Stimulated activated CD8-positive, alpha-beta memory T cell treated with anti-CD3 and anti-CD28 coated beads, Interleukin-7, amount 100 ng/mL, for 24 hours (primary cell): ENCODE measurements around the gene NGRN.
A peak's percentile ranks its signal among the peaks of the same experiment; 100 is the strongest.
"Not testable (repeated sequence)": the region's sequence is repeated elsewhere in the genome, so short reads cannot be mapped to it uniquely, and the experiment has no call there.

Source experiments
- DNase-seq: peaks from one replicate; pipeline ENCODE4 v3.0.0-alpha.2; 2020; ENCODE audit warnings: low read depth

The NGRN gene

GRCh38 chr15:90286678-90287077, 21.2 kb downstream of the NGRN start:
- DNase-seq, result no peak

GRCh38 chr15:90287101-90287500, 21.6 kb downstream of the NGRN start:
- DNase-seq, result no peak

- DNase-seq, result no peak
These were observed 22.5 kb downstream of the NGRN start for GRCh38 chr15:90287946-90288345.

- DNase-seq, result no peak
These were observed 26.3 kb downstream of the NGRN start for GRCh38 chr15:90291679-90292356.

GRCh38 chr15:90293040-90293810, 27.8 kb downstream of the NGRN start:
- peak; percentile 49 for DNase-seq

- no peak for DNase-seq
These were observed 28.7 kb downstream of the NGRN start for GRCh38 chr15:90294159-90294558.

GRCh38 chr15:90294601-90295269, 29.3 kb downstream of the NGRN start:
- no peak for DNase-seq

GRCh38 chr15:90295270-90295648, 29.8 kb downstream of the NGRN start:
- DNase-seq, result no peak

- DNase-seq, result not testable (repeated sequence)
These were observed 30.9 kb downstream of the NGRN start for GRCh38 chr15:90296316-90296884.

- no peak for DNase-seq
These were observed 31.5 kb downstream of the NGRN start for GRCh38 chr15:90297021-90297420.

- no peak for DNase-seq
These were observed 35.1 kb downstream of the NGRN start for GRCh38 chr15:90300541-90300940.

GRCh38 chr15:90300988-90301706, 35.7 kb downstream of the NGRN start:
- peak; percentile 27 for DNase-seq

- DNase-seq, result no peak
These were observed 36.3 kb downstream of the NGRN start for GRCh38 chr15:90301707-90302300.

- not testable (repeated sequence) for DNase-seq
These were observed 39.9 kb downstream of the NGRN start for GRCh38 chr15:90305355-90305754.

GRCh38 chr15:90305932-90306331, 40.5 kb downstream of the NGRN start:
- DNase-seq, result no peak

GRCh38 chr15:90306560-90306959, 41.1 kb downstream of the NGRN start:
- peak; percentile 22 for DNase-seq

- no peak for DNase-seq
These were observed 42.2 kb downstream of the NGRN start for GRCh38 chr15:90307661-90308060.

- no peak for DNase-seq
These were observed 43.5 kb downstream of the NGRN start for GRCh38 chr15:90309020-90309419.

- DNase-seq, result no peak
These were observed 50.0 kb downstream of the NGRN start for GRCh38 chr15:90315278-90315982.

GRCh38 chr15:90316139-90316538, 50.7 kb downstream of the NGRN start:
- DNase-seq, result no peak

GRCh38 chr15:90318591-90318990, 53.1 kb downstream of the NGRN start:
- DNase-seq, result no peak
